ENCODE results near the gene STK32B.
"Not testable (repeated sequence)": the region's sequence is repeated elsewhere in the genome, so short reads cannot be mapped to it uniquely, and the experiment has no call there.

Gene STK32B

GRCh38 chr4:5051278-5052203, at the start of gene STK32B:
Gene STK32B (plus strand): TSS chr4:5051480.
- H3K4me3 ChIP-seq (ENCODE audit: low read depth, low read length) = peak within 1 kb of the TSS; percentile 69
- H3K27me3 ChIP-seq (ENCODE audit: insufficient read depth, low read depth, severe bottlenecking) = no peaks in the 10 kb centered on the region
- no peaks in the 10 kb centered on the region for H3K9me3 ChIP-seq (ENCODE audit: severe bottlenecking)
- no peak within 1 kb of the TSS for H3K27ac ChIP-seq
- no peaks in the 10 kb centered on the region for H3K36me3 ChIP-seq
- DNase-seq = peak; percentile 77
- 0 out of 2 replicates have a peak, but pooled peaks have one; percentile 8 for TF ChIP-seq CTCF (IDR thresholded peaks at IDR 0.05; ENCODE audit: low read depth, low read length)

- not testable (repeated sequence) for H3K27ac ChIP-seq; H3K4me3 ChIP-seq (ENCODE audit: low read depth, low read length); H3K36me3 ChIP-seq; H3K9me3 ChIP-seq (ENCODE audit: severe bottlenecking); H3K27me3 ChIP-seq (ENCODE audit: insufficient read depth, low read depth, severe bottlenecking)
- DNase-seq = peak; percentile 74
Measured at GRCh38 chr4:5001641-5002040, 49.6 kb upstream of the STK32B start.

DNA sequence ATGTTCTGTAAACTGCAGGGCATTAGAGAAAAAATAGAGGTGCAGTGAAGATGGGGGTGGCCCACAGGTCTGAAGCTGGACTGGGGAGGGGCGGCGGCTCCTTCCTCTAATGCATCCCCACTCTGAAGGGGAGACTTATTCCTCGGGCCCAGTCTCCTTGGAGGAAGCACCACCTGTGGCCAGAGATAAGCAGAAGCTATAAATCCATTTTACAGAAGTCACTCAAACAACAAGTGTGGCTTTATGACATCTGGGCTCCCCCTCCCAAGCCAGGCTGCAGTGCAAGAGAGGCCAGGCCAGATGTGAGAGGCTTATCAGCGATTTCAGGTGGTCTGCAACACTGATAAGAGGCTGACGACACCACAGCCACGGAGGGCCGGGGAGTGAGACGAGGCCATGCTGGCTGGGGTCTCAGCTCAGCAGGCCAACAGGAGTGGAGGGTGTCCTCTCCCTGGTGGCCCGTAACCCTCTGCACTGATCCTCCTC, 47.9 kb upstream of the STK32B start:
- Histone ChIP-seq H3K27ac (no peak overlapping the region), H3K27me3 (ENCODE audit: insufficient read depth, low read depth, severe bottlenecking) (no peaks in the 10 kb centered on the region), H3K36me3 (no peaks in the 10 kb centered on the region), H3K4me3 (ENCODE audit: low read depth, low read length) (no peak overlapping the region), H3K9me3 (ENCODE audit: severe bottlenecking) (no peaks in the 10 kb centered on the region)
- DNase-seq = no peak
- TF ChIP-seq CTCF (IDR thresholded peaks at IDR 0.05; ENCODE audit: low read depth, low read length) = no peak

- Histone ChIP-seq H3K27me3 (ENCODE audit: insufficient read depth, low read depth, severe bottlenecking) (no peaks in the 10 kb centered on the region), H3K36me3 (no peaks in the 10 kb centered on the region), H3K4me3 (ENCODE audit: low read depth, low read length) (no peak overlapping the region), H3K9me3 (ENCODE audit: severe bottlenecking) (no peaks in the 10 kb centered on the region), H3K27ac (no peak overlapping the region)
- DNase-seq = no peak
- TF ChIP-seq CTCF (IDR thresholded peaks at IDR 0.05; ENCODE audit: low read depth, low read length) = no peak
Measured at GRCh38 chr4:5003918-5004317, 47.4 kb upstream of the STK32B start.

DNA sequence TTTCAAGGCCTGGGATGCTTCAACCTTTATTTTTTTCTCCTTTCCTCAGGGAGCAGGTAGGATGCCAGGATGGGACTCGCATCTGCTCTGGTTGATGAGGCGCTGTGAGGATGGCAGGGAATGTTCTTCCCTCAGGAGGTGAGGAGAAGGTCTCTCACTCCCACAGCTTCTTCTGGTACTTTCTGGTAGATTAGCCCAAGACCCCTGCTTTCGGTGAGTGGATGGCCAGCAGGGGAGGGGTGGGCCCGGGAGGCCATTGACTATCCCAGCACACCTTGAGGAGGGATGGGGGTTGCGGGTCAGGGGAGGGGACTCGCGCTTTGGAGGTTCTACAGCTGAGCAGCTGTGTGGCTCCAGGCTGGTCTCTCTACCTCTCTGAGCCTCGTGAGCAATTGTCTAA, 46.8 kb upstream of the STK32B start:
- TF ChIP-seq CTCF (IDR thresholded peaks at IDR 0.05; ENCODE audit: low read depth, low read length) = no peak
- no peak for DNase-seq

GRCh38 chr4:5006932-5007331, 44.3 kb upstream of the STK32B start:
- H3K36me3 ChIP-seq; H3K27ac ChIP-seq; H3K4me3 ChIP-seq (ENCODE audit: low read depth, low read length); DNase-seq; H3K9me3 ChIP-seq (ENCODE audit: severe bottlenecking); H3K27me3 ChIP-seq (ENCODE audit: insufficient read depth, low read depth, severe bottlenecking): not testable (repeated sequence)

More for the DNA sequence above, 46.8 kb upstream of the STK32B start:
- H3K27me3 ChIP-seq (ENCODE audit: insufficient read depth, low read depth, severe bottlenecking) = no peaks in the 10 kb centered on the region
- H3K9me3 ChIP-seq (ENCODE audit: severe bottlenecking) = no peaks in the 10 kb centered on the region
- no peaks in the 10 kb centered on the region for H3K36me3 ChIP-seq
- H3K27ac ChIP-seq = no peak overlapping the region
- no peak overlapping the region for H3K4me3 ChIP-seq (ENCODE audit: low read depth, low read length)
